HG03025 (cell line): Measurements from ENCODE around the gene EDN3.

Experiments used
- ATAC-seq: cut with Tn5 transposase; IDR thresholded peaks from one replicate; pipeline ENCODE4 v1.9.1; 2021; ENCODE audit warnings: mild to moderate bottlenecking, moderate library complexity; ENCODE audit not compliant: unreplicated experiment, low FRiP score

EDN3 gene

DNA sequence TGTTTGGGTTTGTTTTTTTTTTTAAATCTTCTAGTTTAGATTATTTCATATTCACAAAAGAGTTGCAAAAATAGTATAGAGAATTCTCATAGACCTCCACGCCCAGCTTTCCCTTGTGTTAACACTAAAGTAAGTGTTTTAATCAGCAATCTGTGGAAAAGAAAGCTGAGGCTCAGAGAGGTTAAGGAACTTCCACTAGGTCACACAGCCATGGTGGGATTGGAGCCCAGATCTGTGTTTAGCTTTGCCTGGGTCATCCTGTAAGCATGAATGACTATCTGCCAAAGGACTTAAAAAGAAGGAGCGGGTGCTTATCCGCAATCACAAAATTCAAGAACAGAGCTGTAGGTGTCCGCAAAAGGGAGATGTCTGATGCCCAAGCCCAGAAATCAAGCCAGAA lies 60.5 kb downstream of the EDN3 start:
- no peak for ATAC-seq

DNA sequence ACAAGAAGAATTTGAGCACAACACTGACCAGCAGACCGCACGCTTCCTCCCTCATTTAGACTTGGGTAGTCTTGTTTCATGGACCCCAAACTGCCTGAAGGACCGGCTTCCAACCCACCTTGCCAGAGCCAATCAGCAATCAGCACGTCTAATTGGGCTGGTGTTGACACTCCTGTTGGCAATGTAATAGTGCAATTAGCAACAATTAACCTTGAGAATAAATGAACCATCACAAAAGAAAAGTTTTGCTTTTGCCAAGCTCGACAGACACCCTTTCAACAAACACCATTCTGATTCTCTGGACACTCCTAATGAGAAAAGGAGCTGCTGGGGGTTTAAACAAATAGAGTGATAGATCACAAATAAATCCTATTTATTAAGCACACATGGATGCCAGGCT lies 61.0 kb downstream of the EDN3 start:
- no peak for ATAC-seq

DNA sequence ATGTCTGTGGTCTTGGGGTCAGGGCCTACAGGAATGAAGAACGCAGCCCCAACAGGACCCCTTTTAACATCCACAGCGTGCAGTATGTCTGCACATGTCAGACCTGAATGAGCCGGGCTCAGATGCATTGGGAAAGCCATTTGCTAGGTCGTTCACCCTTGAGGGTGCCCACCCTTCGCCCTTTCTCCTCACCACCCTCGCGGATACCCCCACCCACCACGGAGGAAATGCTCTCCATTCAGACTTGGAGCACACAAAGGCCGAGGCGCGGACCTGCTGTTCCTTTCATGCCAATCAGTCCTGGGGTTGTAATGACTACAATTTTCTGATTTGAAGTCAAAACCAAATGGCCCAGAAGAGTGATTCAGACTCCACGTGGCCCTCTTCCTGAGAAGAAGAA lies 62.7 kb downstream of the EDN3 start:
- ATAC-seq: no peak

DNA sequence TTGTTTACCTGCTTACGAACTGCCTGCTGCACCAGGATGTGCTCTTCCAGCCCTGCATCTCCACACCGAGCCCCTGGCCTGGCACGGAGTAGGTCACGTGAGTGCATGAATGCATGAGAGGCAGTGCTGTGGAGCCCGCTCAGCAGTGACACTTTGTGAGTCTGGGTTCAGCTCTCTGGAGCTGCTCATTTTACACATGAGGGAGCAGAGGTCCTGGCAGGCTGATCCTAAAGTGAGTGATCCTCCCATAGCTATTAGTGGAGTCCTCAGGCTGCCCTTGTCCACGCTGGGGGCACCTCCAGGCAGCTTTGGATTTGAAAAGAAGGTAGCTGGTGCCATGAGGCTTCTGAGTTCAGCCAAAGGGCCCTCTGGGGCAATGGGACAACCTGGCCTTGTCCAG lies 64.2 kb downstream of the EDN3 start:
- no peak for ATAC-seq

DNA sequence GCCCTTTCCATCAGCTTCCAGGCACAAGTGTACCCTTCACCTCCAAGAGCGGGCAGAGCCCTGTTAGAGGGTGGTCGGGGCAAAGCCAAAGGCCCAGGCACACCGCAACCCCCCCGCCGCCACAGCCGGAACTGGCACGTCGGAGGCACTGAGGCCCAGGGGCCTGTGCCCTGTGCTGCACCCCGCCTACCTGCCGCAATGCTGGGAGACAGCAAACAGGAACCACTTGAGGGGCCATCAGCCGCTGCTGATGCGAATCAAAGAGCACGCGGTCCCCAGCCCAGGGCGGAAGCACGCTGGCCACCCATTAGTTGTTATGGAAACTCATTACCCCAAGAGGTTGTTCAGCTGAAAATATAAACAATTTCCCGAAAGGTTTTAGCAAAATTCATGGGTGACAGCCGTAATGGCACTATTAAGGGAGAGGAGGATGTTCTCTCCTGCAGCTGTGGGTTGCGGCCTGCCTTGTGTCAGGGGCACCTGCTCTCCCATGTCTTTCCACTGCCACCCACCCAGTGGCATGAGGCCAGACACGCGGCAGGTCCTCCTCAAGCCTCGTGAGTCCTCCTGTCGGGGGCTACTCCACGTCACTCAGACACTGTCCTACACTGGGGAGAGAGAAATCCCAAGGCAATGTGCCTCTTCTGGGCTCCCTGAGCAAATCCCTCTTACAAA lies 65.3 kb downstream of the EDN3 start:
- no peak for ATAC-seq

DNA sequence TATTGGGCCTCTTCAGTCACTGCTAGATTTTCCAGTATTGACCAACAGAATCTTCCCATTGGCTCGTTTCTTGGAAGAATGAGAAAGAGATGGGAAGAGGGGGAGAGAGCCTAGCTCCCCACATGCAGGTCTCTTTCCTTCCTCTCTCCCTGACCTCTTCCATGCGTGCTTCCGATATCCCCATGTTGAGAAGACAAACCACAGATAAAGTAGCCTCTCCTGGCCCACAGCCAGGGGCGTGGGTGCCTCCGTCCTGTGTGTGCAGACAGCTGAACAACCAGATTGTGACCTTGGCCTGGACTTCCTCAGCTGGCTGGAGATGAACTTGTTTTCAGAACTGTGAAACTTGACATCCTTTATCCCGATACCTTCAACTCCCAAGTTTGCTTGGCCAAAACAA lies 71.0 kb downstream of the EDN3 start:
- ATAC-seq: no peak

DNA sequence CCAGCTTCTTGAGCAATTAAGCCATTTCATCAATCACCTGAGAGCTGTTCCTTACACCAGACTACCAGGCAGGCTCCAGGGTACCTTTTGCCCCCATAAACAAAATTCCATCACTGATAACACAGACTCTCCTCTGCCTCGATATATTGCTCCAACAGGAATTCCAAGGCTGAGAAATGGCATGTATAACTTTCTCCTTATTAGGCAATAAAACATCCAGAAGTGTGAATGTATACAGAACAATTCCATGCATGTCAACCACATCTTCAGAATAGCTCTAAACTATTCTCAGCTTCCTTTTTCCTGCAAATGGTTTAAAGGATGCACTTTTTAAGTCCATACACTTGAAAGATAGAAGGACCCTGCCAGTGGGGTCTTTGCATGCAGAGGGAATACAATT lies 73.8 kb downstream of the EDN3 start:
- no peak for ATAC-seq

DNA sequence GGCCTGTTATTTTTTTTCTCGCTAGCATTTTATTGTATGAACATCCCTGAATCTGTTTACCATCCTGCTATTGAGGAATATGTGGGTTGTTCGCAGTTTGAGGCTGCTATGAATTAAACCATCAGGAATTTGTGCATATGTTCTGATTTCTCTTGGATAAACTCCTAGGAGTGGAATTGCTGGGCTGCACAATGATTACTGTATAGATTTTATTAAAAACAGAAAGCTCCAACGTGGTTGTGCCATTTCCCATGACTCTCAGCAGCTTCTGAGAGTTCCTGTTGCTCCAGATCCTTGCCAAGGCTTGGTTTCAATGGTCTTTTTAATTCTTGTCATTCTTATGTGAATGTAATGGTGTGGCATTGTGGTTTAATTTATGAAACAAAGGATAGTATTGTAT lies 75.1 kb downstream of the EDN3 start:
- no peak for ATAC-seq
